ENCODE results near the gene CEP43.
A peak's percentile ranks its signal among the peaks of the same experiment; 100 is the strongest.

Gene CEP43

GRCh38 chr6:166969390-166970002 lies 29.7 kb upstream of the CEP43 start:
- DNase-seq, result no peak

- DNase-seq, result no peak
These were observed 29.1 kb upstream of the CEP43 start for GRCh38 chr6:166970091-166970490.

- no peak for DNase-seq
These were observed 28.4 kb upstream of the CEP43 start for GRCh38 chr6:166970776-166971175.

GRCh38 chr6:166971271-166971670 lies 27.9 kb upstream of the CEP43 start:
- DNase-seq, result no peak

GRCh38 chr6:166972101-166972500 lies 27.1 kb upstream of the CEP43 start:
- no peak for DNase-seq

- DNase-seq, result no peak
These were observed 22.6 kb upstream of the CEP43 start for GRCh38 chr6:166976636-166977035.

- DNase-seq, result no peak
These were observed 21.3 kb upstream of the CEP43 start for GRCh38 chr6:166977621-166978525.

GRCh38 chr6:166980738-166981137 lies 18.5 kb upstream of the CEP43 start:
- DNase-seq, result no peak

- DNase-seq, result no peak
These were observed 11.7 kb upstream of the CEP43 start for GRCh38 chr6:166987448-166987847.

GRCh38 chr6:166987930-166988329 lies 11.3 kb upstream of the CEP43 start:
- peak in 1 of 2 donors; percentile 9 for DNase-seq

- DNase-seq, result no peak
These were observed 10.5 kb upstream of the CEP43 start for GRCh38 chr6:166988674-166989201.

GRCh38 chr6:166989427-166990032 lies 9.7 kb upstream of the CEP43 start:
- DNase-seq, result peak in 1 of 2 donors; percentile 67

- no peak for DNase-seq
These were observed 2.8 kb upstream of the CEP43 start for GRCh38 chr6:166996406-166996805.

GRCh38 chr6:166997348-166997747 lies 1.8 kb upstream of the CEP43 start:
- DNase-seq, result no peak

- peak; percentile 31 to 45 for DNase-seq
These were observed 1.4 kb upstream of the CEP43 start for GRCh38 chr6:166997768-166998255.

- DNase-seq, result peak in 1 of 2 donors; percentile 2
These were observed 697 bp upstream of the CEP43 start for GRCh38 chr6:166998256-166999144.

- DNase-seq, result no peak
These were observed 672 bp downstream of the CEP43 start for GRCh38 chr6:166999884-167000253.

GRCh38 chr6:167000759-167001158 lies 1.6 kb downstream of the CEP43 start:
- no peak for DNase-seq

- no peak for DNase-seq
These were observed 6.4 kb downstream of the CEP43 start for GRCh38 chr6:167005350-167006159.

- DNase-seq, result no peak
These were observed 8.8 kb downstream of the CEP43 start for GRCh38 chr6:167007985-167008384.

- no peak for DNase-seq
These were observed 13.9 kb downstream of the CEP43 start for GRCh38 chr6:167013067-167013466.

- DNase-seq, result no peak
These were observed 14.7 kb downstream of the CEP43 start for GRCh38 chr6:167013946-167014345.

Measured in CD4-positive, alpha-beta T cell treated with Interleukin-1 beta for 1 hour (primary cell).